Measurements from ENCODE around the gene ABCC1. TPM values are rescaled to one million over a fixed set of nuclear protein-coding genes. Genes with fewer than 3 reads are reported as not detected.

Gene ABCC1
- total and polyA plus RNA-seq, 12 donors: 6.1 to 32.8 (median 21.6) TPM

DNA sequence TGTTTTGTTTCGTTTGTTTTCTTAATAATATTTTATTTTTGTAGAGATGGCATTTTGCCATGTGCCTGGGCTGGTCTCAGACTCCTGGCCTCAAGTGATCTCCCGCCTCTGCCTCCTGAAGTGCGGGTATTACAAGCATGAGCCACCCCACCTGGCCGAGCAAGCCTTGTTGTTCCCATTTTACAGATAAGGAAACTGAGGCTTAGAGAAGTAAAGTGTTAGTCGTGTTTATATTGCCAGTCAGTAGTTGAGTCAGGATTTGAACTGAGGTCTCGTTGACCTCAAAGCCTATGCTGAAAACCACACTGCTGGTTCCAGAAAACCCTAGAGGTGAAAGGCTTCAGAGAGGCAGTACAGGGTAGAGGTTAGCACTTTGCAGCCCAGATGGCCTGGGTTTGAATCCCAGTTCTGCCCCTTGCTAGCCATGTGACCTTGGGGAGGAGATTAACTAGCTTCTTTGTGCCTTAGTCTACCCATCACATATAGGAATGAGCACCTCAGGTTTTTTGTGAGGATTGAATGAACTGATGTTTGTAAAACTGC lies 171.8 kb downstream of the ABCC1 start:
- 84 to 90% methylated on average over 6 of the region's 6 CpGs for WGBS, 2 donors
- no peak for DNase-seq
- Histone ChIP-seq H3K27ac (no peak overlapping the region), H3K4me1 (peaks cover 0 to 14% (median 10%) of the 10 kb centered on the region in 9 donors), H3K4me3 (no peak overlapping the region), H3K27me3 (no peaks in the 10 kb centered on the region), H3K36me3 (peaks cover 0 to 87% (median 44%) of the 10 kb centered on the region in 9 donors), H3K9me3 (peaks cover 0 to 32% (median 12%) of the 10 kb centered on the region in 11 donors)
- ATAC-seq: no peak
- TF ChIP-seq CTCF (IDR thresholded peaks at IDR 0.05): no peak
- intact Hi-C loops (cut with DNase I): loop anchor here in 4 of 10 donors (5.0 kb wide), 3 partner anchors 169 to 364 kb away; no protein-coding TSS in a partner anchor

GRCh38 chr16:16122264-16122663 lies 172.8 kb downstream of the ABCC1 start:
- TF ChIP-seq CTCF (IDR thresholded peaks at IDR 0.05): no peak
- 97% methylated on average over 12 of the region's 12 CpGs for WGBS, 2 donors
- H3K4me3 ChIP-seq: no peak overlapping the region
- no peaks in the 10 kb centered on the region for H3K27me3 ChIP-seq
- peaks cover 0 to 86% (median 34%) of the 10 kb centered on the region in 9 donors for H3K36me3 ChIP-seq
- peaks cover 0 to 14% (median 10%) of the 10 kb centered on the region in 9 donors for H3K4me1 ChIP-seq
- no peak for DNase-seq
- no peak for ATAC-seq
- intact Hi-C loops (cut with DNase I): loop anchor here in 4 of 10 donors (5.0 kb wide), 3 partner anchors 170 to 365 kb away; no protein-coding TSS in a partner anchor
- peaks cover 0 to 28% (median 12%) of the 10 kb centered on the region in 11 donors for H3K9me3 ChIP-seq
- H3K27ac ChIP-seq: no peak overlapping the region

DNA sequence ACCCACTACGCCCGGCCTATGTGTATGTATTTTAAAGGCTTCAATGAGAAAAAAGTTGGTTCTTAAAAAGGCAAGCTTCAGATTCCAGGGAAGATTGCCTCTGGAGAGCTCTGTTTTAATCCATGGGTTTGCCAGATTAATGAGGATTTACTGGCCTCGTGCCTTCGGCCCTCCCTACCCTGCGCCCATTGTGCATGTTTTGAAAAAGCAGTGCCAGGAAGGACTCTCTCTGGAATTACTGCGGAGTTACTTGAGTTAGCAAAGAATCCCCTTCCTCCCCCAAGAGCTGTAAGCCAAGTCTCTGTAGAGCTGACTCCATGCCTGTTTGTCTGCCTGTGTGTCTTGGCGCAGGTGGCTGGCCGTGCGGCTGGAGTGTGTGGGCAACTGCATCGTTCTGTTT lies 175.0 kb downstream of the ABCC1 start:
- peaks cover 0 to 13% (median 6%) of the 10 kb centered on the region in 11 donors for H3K9me3 ChIP-seq
- H3K36me3 ChIP-seq: peaks cover 0 to 82% (median 22%) of the 10 kb centered on the region in 9 donors
- intact Hi-C loops (cut with DNase I): loop anchor here in 4 of 10 donors (2.0 to 5.0 kb wide), 4 partner anchors 172 to 367 kb away; no protein-coding TSS in a partner anchor
- no peak overlapping the region for H3K27ac ChIP-seq
- peaks cover 0 to 14% (median 10%) of the 10 kb centered on the region in 9 donors for H3K4me1 ChIP-seq
- DNase-seq (no peak), ATAC-seq (no peak)
- no peak for TF ChIP-seq CTCF (IDR thresholded peaks at IDR 0.05)
- H3K27me3 ChIP-seq: no peaks in the 10 kb centered on the region
- no peak overlapping the region for H3K4me3 ChIP-seq
- 98 to 100% methylated on average over 10 of the region's 10 CpGs for WGBS, 2 donors

- no peak for TF ChIP-seq CTCF (IDR thresholded peaks at IDR 0.05)
- 98 to 100% methylated on average over 3 of the region's 3 CpGs for WGBS, 2 donors
- ATAC-seq (no peak), DNase-seq (no peak)
- intact Hi-C loops (cut with DNase I): loop anchor here in 9 of 10 donors (2.0 to 5.0 kb wide), 6 partner anchors 173 to 368 kb away; no protein-coding TSS in a partner anchor
- peaks cover 0 to 13% (median 6%) of the 10 kb centered on the region in 11 donors for H3K9me3 ChIP-seq
- peaks cover 0 to 87% (median 23%) of the 10 kb centered on the region in 9 donors for H3K36me3 ChIP-seq
- H3K27me3 ChIP-seq: no peaks in the 10 kb centered on the region
- no peak overlapping the region for H3K27ac ChIP-seq
- no peak overlapping the region for H3K4me3 ChIP-seq
- H3K4me1 ChIP-seq: peaks cover 0 to 10% (median 7%) of the 10 kb centered on the region in 9 donors
Measured at GRCh38 chr16:16124974-16125373, 175.6 kb downstream of the ABCC1 start.
